HEK293T (cell line): ENCODE results near the gene TMEM117.

ENCODE experiments used
- CTCF ChIA-PET: fragments of 350-600 bp; formaldehyde crosslinking; extraction: SDS; loops from one replicate; lab custom pipeline; 2021; ENCODE audit warnings: antibody characterized with exemption, inconsistent platforms; lab: Yijun Ruan, JAX
- POLR2A ChIA-PET: fragments of 350-600 bp; formaldehyde crosslinking; extraction: SDS; loops from one replicate; lab custom pipeline; 2020; ENCODE audit warnings: antibody characterized with exemption, inconsistent platforms; lab: Yijun Ruan, JAX
- DNase-seq: peaks from one replicate; pipeline ENCODE4 v3.0.0; 2012; ENCODE audit warnings: mixed read lengths; ENCODE audit errors: extremely low spot score
- ARNT ChIP-seq: fragments of 450-650 bp; IDR thresholded peaks from 2 replicates; pipeline ENCODE4 v1.6.1; 2017; ENCODE audit warnings: mild to moderate bottlenecking
- BHLHE40 ChIP-seq: fragments of 450-650 bp; IDR thresholded peaks from 2 replicates; pipeline ENCODE4 v1.6.1; 2016; ENCODE audit warnings: mild to moderate bottlenecking, moderate library complexity, borderline replicate concordance
- CTBP1 ChIP-seq: fragments of 450-650 bp; IDR thresholded peaks from 2 replicates; pipeline ENCODE4 v1.6.1; 2016; ENCODE audit warnings: borderline replicate concordance
- ELF4 ChIP-seq: fragments of 450-650 bp; IDR thresholded peaks from 2 replicates; pipeline ENCODE4 v1.6.1; 2017; ENCODE audit warnings: antibody characterized with exemption
- FOXA1 ChIP-seq: fragments of 450-650 bp; IDR thresholded peaks from 2 replicates; pipeline ENCODE4 v1.6.1; 2016; ENCODE audit warnings: mild to moderate bottlenecking
- FOXK2 ChIP-seq: fragments of 450-650 bp; IDR thresholded peaks from 2 replicates; pipeline ENCODE4 v1.6.1; 2016; ENCODE audit warnings: mild to moderate bottlenecking
- FOXM1 ChIP-seq: fragments of 450-650 bp; IDR thresholded peaks from 2 replicates; pipeline ENCODE4 v1.6.1; 2017; ENCODE audit warnings: mild to moderate bottlenecking, borderline replicate concordance
- HDGF ChIP-seq: fragments of 450-650 bp; IDR thresholded peaks from 2 replicates; pipeline ENCODE4 v1.6.1; 2017; ENCODE audit warnings: antibody characterized with exemption, borderline replicate concordance
- L3MBTL2 ChIP-seq: fragments of 450-650 bp; conservative IDR thresholded peaks from 2 replicates; pipeline ENCODE4 v1.6.1; 2016; ENCODE audit warnings: mild to moderate bottlenecking
- LEF1 ChIP-seq: fragments of 450-650 bp; IDR thresholded peaks from 2 replicates; pipeline ENCODE4 v1.6.1; 2017; ENCODE audit warnings: mild to moderate bottlenecking, borderline replicate concordance
- NFRKB ChIP-seq: fragments of 450-650 bp; IDR thresholded peaks from 2 replicates; pipeline ENCODE4 v1.6.1; 2016; ENCODE audit warnings: mild to moderate bottlenecking, moderate library complexity
- PKNOX1 ChIP-seq: fragments of 450-650 bp; IDR thresholded peaks from 2 replicates; pipeline ENCODE4 v1.6.1; 2016
- SP1 ChIP-seq: fragments of 450-650 bp; IDR thresholded peaks from 2 replicates; pipeline ENCODE4 v1.6.1; 2017
- SUZ12 ChIP-seq: fragments of 450-650 bp; IDR thresholded peaks from 2 replicates; pipeline ENCODE4 v1.6.1; 2016; ENCODE audit warnings: mild to moderate bottlenecking
- TARDBP ChIP-seq: fragments of 450-650 bp; IDR thresholded peaks from 2 replicates; pipeline ENCODE4 v1.6.1; 2016
- ZNF384 ChIP-seq: fragments of 450-650 bp; IDR thresholded peaks from 2 replicates; pipeline ENCODE4 v1.6.1; 2016

TMEM117 gene

GRCh38 chr12:44101475-44101874 is 265.6 kb downstream of the TMEM117 start:
- TF ChIP-seq LEF1 (no peak), HDGF (no peak), CTBP1 (no peak), FOXK2 (no peak), ELF4 (no peak), ARNT (no peak), ZNF384 (no peak), FOXM1 (no peak), PKNOX1 (no peak), SP1 (no peak), L3MBTL2 (no peak), NFRKB (no peak), FOXA1 (no peak), BHLHE40 (no peak)
- no peak for DNase-seq
- ChIA-PET CTCF (no interaction called here), POLR2A (no interaction called here)

- ChIA-PET CTCF (no interaction called here), POLR2A (no interaction called here)
- no peak for DNase-seq
- TF ChIP-seq FOXA1: no peak
These were observed 279.0 kb downstream of the TMEM117 start for GRCh38 chr12:44114906-44115305.

GRCh38 chr12:44117337-44117736 is 281.5 kb downstream of the TMEM117 start:
- TF ChIP-seq ZNF384 (no peak), CTBP1 (no peak), LEF1 (no peak), FOXA1 (no peak), ELF4 (no peak), TARDBP (no peak), NFRKB (no peak), BHLHE40 (no peak), SP1 (no peak), SUZ12 (no peak), HDGF (no peak), L3MBTL2 (no peak), ARNT (no peak), FOXM1 (no peak), FOXK2 (no peak), PKNOX1 (no peak)
- CTCF ChIA-PET: interaction anchor here (0.6 kb wide), 1 partner anchor 40 kb away, joined by 4 read pairs; no protein-coding TSS in a partner anchor
- POLR2A ChIA-PET: no interaction called here
- DNase-seq: no peak

- CTCF ChIA-PET: interaction anchor here (0.8 kb wide), 1 partner anchor 391 kb away, joined by 4 read pairs; no protein-coding TSS in a partner anchor
These were observed 283.1 kb downstream of the TMEM117 start for GRCh38 chr12:44118946-44119345.

GRCh38 chr12:44126806-44127205 is 290.9 kb downstream of the TMEM117 start:
- DNase-seq: no peak
- ChIA-PET CTCF (no interaction called here), POLR2A (no interaction called here)
- TF ChIP-seq FOXA1 (no peak), L3MBTL2 (no peak), SUZ12 (no peak), HDGF (no peak), NFRKB (no peak), CTBP1 (no peak), BHLHE40 (no peak)

More at GRCh38 chr12:44118946-44119345, 283.1 kb downstream of the TMEM117 start:
- TF ChIP-seq BHLHE40: no peak
- POLR2A ChIA-PET: no interaction called here
- DNase-seq: no peak

GRCh38 chr12:44127966-44128710 is 292.3 kb downstream of the TMEM117 start:
- CTCF ChIA-PET: no interaction called here

GRCh38 chr12:44143175-44143574 is 307.3 kb downstream of the TMEM117 start:
- POLR2A ChIA-PET: no interaction called here
- TF ChIP-seq FOXM1 (no peak), SUZ12 (no peak), BHLHE40 (no peak), SP1 (no peak), FOXA1 (no peak), ELF4 (no peak)
- CTCF ChIA-PET: no interaction called here
- DNase-seq: no peak

More at GRCh38 chr12:44127966-44128710, 292.3 kb downstream of the TMEM117 start:
- DNase-seq: no peak
- POLR2A ChIA-PET: no interaction called here
- TF ChIP-seq NFRKB (no peak), FOXK2 (no peak), CTBP1 (no peak), ELF4 (no peak), SUZ12 (no peak), L3MBTL2 (no peak), ARNT (no peak), BHLHE40 (no peak), FOXM1 (no peak)
